GM23248 (cell line): ENCODE data around the gene YTHDF1. TPM values are rescaled to one million over a fixed set of nuclear protein-coding genes. Genes with fewer than 3 reads are reported as not detected.

Source experiments
- DNase-seq: peaks from one replicate; pipeline ENCODE4 v3.0.0-alpha.2; 2015
- H2AFZ ChIP-seq: fragments of 200-600 bp; sonication (generic); 2 replicates; pipeline ENCODE4 v1.6.1; 2016; ENCODE audit warnings: antibody characterized with exemption
- H3F3A ChIP-seq: fragments of 200-600 bp; sonication (generic); 2 replicates; pipeline ENCODE4 v1.6.1; 2016; ENCODE audit warnings: mild to moderate bottlenecking, antibody characterized with exemption, mixed run types; ENCODE audit not compliant: insufficient read depth
- H3K27ac ChIP-seq: fragments of 200-600 bp; sonication (generic); 2 replicates; pipeline ENCODE4 v1.5.1; 2016; ENCODE audit warnings: mild to moderate bottlenecking
- H3K27me3 ChIP-seq: fragments of 200-600 bp; sonication (generic); replicated peaks from 2 replicates; pipeline ENCODE4 v1.6.1; 2016; ENCODE audit warnings: mild to moderate bottlenecking; ENCODE audit not compliant: insufficient read depth
- H3K36me3 ChIP-seq: fragments of 200-600 bp; sonication (generic); 2 replicates; pipeline ENCODE4 v1.6.1; 2016; ENCODE audit warnings: low read depth, mild to moderate bottlenecking
- H3K4me1 ChIP-seq: fragments of 200-600 bp; sonication (generic); 2 replicates; pipeline ENCODE4 v1.6.1; 2016; ENCODE audit warnings: mild to moderate bottlenecking; ENCODE audit not compliant: insufficient read depth
- H3K4me2 ChIP-seq: fragments of 200-600 bp; sonication (generic); one replicate; pipeline ENCODE4 v1.6.1; 2016; ENCODE audit warnings: mild to moderate bottlenecking; ENCODE audit not compliant: unreplicated experiment
- H3K4me3 ChIP-seq: fragments of 200-600 bp; sonication (generic); 2 replicates; pipeline ENCODE4 v1.5.1; 2016; ENCODE audit warnings: mild to moderate bottlenecking
- H3K79me2 ChIP-seq: fragments of 200-600 bp; sonication (generic); 2 replicates; pipeline ENCODE4 v1.6.1; 2016; ENCODE audit warnings: mild to moderate bottlenecking; ENCODE audit not compliant: insufficient read depth
- H3K9ac ChIP-seq: fragments of 200-600 bp; sonication (generic); 2 replicates; pipeline ENCODE4 v1.6.1; 2016; ENCODE audit warnings: mild to moderate bottlenecking
- H3K9me2 ChIP-seq: fragments of 200-600 bp; sonication (generic); 2 replicates; pipeline ENCODE4 v1.6.1; 2016; ENCODE audit warnings: mixed run types, mild to moderate bottlenecking, moderate library complexity; ENCODE audit not compliant: insufficient read depth
- H3K9me3 ChIP-seq: fragments of 200-600 bp; sonication (generic); one replicate; pipeline ENCODE4 v1.6.1; 2017; ENCODE audit warnings: low read depth
- H4K20me1 ChIP-seq: fragments of 200-600 bp; sonication (generic); 2 replicates; pipeline ENCODE4 v1.6.0; 2016; ENCODE audit not compliant: insufficient read depth
- EZH2 ChIP-seq: fragments of 200-600 bp; sonication (generic); IDR thresholded peaks from 2 replicates; pipeline ENCODE4 v1.6.1; 2018; ENCODE audit warnings: antibody characterized with exemption, mild to moderate bottlenecking; ENCODE audit not compliant: insufficient read depth, poor library complexity, severe bottlenecking
- EZH2phosphoT487 ChIP-seq: fragments of 200-600 bp; sonication (generic); IDR thresholded peaks from 2 replicates; pipeline ENCODE4 v1.6.1; 2018; ENCODE audit warnings: antibody characterized with exemption, moderate library complexity, mild to moderate bottlenecking, low read depth; ENCODE audit not compliant: insufficient read depth
- WGBS, 2 experiments: methylation state at CpG; one replicate each; pipeline ENCODE4 v1.1.6; 2015 to 2017; ENCODE audit warnings: low lambda C conversion rate in 2 of 2, low coverage in 1 of 2; ENCODE audit errors: missing lambda C conversion rate in 2 of 2; 5-methylcytosine and 5-hydroxymethylcytosine counted together
- in situ Hi-C: fragments of 300-500 bp; cut with MboI; formaldehyde crosslinking; loops from 2 replicates; pipeline ENCODE4 v1.15.0; 2020
- polyA plus RNA-seq: library from polyadenylated mRNA; unstranded; fragments of >200 nt; fragmentation: Nextera tagmentation; extraction: Ambion mirVana; gene quantifications from 2 replicates; pipeline ENCODE4 v1.2.1, GENCODE V29; 2016
- total RNA-seq: library from RNA; depleted of rRNA; stranded (reverse); fragments of >200 nt; shearing (Covaris generic); gene quantifications from 2 replicates; pipeline ENCODE4 v1.2.3, GENCODE V29; 2014

YTHDF1 gene
- total and polyA plus RNA-seq, 2 experiments from 2014 or later, result 16.7 to 20.4 TPM

DNA sequence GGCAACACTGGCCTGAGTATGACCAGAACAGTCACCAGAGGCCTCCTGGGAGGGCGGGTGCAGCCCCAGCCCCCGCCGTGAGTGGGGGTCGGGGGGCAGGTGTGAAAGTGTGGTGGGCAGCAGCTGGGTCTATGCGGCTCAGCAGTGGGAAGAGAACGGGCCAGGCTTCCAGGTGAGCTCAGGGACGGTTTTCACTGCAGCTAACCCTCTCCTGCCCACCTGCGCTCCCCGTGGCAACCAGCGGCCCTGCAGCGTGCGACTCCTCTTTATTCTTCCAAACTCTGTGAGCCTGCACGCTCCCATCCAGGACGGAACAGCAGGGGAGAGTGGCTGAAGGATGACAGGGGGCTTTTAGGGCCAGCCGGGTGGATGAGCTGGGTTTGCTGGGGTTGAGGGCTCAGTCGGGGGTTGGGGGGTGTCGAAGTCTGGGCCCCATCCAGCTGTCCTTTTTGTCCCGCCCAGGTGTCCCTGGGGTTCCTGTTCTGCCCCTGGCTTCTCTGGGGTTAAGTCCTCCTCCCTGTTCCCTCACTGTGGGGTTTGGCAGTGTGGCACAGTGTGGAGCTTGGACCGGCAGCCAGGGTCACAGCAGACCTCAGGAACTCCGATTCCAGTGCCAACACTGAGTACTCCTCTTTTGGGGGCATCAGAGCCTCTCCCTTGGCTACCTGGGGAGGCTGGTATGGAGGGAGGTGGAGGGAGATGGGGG lies 18.9 kb upstream of the YTHDF1 start:
- H3K79me2 ChIP-seq, result no peaks in the 10 kb centered on the region
- H3K27me3 ChIP-seq, result no peaks in the 10 kb centered on the region
- H3K9me3 ChIP-seq, result no peaks in the 10 kb centered on the region
- H3K36me3 ChIP-seq, result no peaks in the 10 kb centered on the region
- DNase-seq, result peak; percentile 36
- no peaks in the 10 kb centered on the region for H4K20me1 ChIP-seq
- H3F3A ChIP-seq, result peaks cover 17% of the 10 kb centered on the region
- H3K4me1 ChIP-seq, result peaks cover 18% of the 10 kb centered on the region
- TF ChIP-seq EZH2phosphoT487 (no peak), EZH2 (no peak)
- H3K4me2 ChIP-seq, result no peak overlapping the region
- in situ Hi-C loops, result no loop called here
- H2AFZ ChIP-seq, result no peak overlapping the region
- H3K9ac ChIP-seq, result no peak overlapping the region
- 41 to 42% methylated on average over 18 to 20 of the region's 20 CpGs for WGBS, 2 experiments
- no peaks in the 10 kb centered on the region for H3K9me2 ChIP-seq
- no peak overlapping the region for H3K4me3 ChIP-seq
- no peak overlapping the region for H3K27ac ChIP-seq

DNA sequence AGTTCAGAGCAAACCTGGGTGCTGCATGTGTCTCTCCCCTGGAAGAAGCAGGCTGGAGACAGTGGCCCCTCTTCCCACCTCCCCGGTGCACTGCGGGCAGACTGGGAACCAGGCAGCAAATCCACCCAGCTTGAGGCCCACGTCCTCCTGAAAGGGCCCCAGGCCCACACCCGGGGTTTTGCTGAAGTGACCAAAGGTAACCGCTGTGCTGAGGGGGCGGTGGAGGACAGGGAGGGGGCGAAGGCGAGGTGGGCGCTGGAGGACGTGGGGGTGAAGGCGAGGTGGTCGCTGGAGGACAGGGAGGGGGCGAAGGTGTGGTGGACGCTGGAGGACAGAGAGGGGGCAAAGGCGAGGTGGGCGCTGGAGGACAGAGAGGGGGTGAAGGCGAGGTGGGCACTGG lies 18.0 kb upstream of the YTHDF1 start:
- peaks cover 17% of the 10 kb centered on the region for H3F3A ChIP-seq
- no peak overlapping the region for H3K27ac ChIP-seq
- no peaks in the 10 kb centered on the region for H3K9me3 ChIP-seq
- H3K9me2 ChIP-seq, result no peaks in the 10 kb centered on the region
- DNase-seq, result no peak
- no peaks in the 10 kb centered on the region for H4K20me1 ChIP-seq
- H3K79me2 ChIP-seq, result no peaks in the 10 kb centered on the region
- H3K27me3 ChIP-seq, result no peaks in the 10 kb centered on the region
- peaks cover 18% of the 10 kb centered on the region for H3K4me1 ChIP-seq
- no peaks in the 10 kb centered on the region for H3K36me3 ChIP-seq
- no peak overlapping the region for H2AFZ ChIP-seq
- no peak overlapping the region for H3K4me2 ChIP-seq
- WGBS, 2 experiments, result 88 to 98% methylated on average over 6 to 17 of the region's 17 CpGs
- TF ChIP-seq EZH2 (no peak), EZH2phosphoT487 (no peak)
- H3K9ac ChIP-seq, result no peak overlapping the region
- in situ Hi-C loops, result no loop called here
- no peak overlapping the region for H3K4me3 ChIP-seq

DNA sequence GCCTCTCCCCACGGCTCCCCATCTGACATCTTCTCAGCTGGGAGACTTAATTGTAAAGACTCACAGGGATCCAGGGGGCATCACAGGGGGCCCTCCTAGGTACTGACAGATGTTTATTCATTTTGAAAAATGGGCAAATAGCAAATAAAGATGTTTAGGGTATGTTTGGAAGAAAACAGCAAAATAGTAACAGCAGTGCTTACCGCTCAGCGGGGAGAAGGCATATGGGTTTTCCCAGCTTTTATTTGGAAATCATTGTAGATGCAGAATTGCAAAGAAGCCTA lies 17.1 kb upstream of the YTHDF1 start:
- peaks cover 18% of the 10 kb centered on the region for H3K4me1 ChIP-seq
- H4K20me1 ChIP-seq, result no peaks in the 10 kb centered on the region
- H3K27ac ChIP-seq, result peak overlapping the region; percentile 47; the same call in 1 of the 2 replicates
- no peaks in the 10 kb centered on the region for H3K27me3 ChIP-seq
- DNase-seq, result no peak
- no peaks in the 10 kb centered on the region for H3K9me2 ChIP-seq
- peaks cover 17% of the 10 kb centered on the region for H3F3A ChIP-seq
- no peaks in the 10 kb centered on the region for H3K36me3 ChIP-seq
- H3K9ac ChIP-seq, result peak overlapping the region; percentile 39
- no peaks in the 10 kb centered on the region for H3K9me3 ChIP-seq
- 77 to 86% methylated on average over 3 of the region's 3 CpGs for WGBS, 2 experiments
- in situ Hi-C loops, result no loop called here
- peak overlapping the region; percentile 33 for H3K4me2 ChIP-seq
- no peak overlapping the region for H3K4me3 ChIP-seq
- no peak overlapping the region for H2AFZ ChIP-seq
- H3K79me2 ChIP-seq, result no peaks in the 10 kb centered on the region
- TF ChIP-seq EZH2 (no peak), EZH2phosphoT487 (no peak)

DNA sequence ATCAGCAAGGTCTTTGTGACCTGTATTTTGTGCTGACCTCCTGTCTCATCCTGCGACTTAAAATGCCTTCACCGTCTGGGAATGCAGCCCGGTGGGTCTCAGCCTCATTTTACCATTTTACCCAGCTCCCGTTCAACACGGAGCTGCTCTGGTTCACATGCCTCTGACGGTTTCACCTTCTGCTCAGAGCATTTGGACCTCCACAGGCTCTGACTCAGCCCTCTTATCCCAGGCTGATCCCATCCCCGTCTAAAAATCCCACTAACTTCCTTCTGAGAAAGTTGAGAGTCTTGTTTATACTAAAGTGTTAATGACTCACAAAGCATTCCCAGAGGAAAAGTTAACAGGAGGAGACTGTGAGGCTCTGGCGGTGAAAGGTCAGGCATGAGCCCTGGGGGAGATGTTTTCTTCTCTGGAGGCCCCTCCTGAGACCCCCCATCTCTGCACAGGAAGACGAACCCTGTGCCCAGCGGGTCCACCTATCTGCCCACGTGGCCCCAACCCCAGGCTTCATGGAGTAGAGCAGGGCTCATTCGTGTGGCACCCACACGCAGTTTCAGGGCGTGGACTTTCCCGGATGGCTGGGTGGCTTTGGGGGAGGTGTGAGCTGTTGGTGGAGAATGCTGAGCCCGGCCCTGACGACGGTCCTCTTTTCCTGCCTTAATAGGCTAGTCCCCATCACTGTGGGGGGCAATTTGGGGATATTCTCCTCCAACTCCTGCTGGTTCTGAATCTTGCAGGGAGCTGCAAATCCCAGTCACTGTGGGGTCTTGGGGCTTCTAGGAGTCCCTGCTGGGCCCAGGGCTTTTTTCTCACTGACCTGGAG lies 16.5 kb upstream of the YTHDF1 start:
- Histone ChIP-seq H3K79me2 (no peaks in the 10 kb centered on the region), H3K9me2 (no peaks in the 10 kb centered on the region), H3K36me3 (no peaks in the 10 kb centered on the region), H3K27me3 (no peaks in the 10 kb centered on the region), H3K4me2 (peak overlapping the region; percentile 33), H3K4me1 (peaks cover 18% of the 10 kb centered on the region), H3K4me3 (no peak overlapping the region), H3F3A (peaks cover 17% of the 10 kb centered on the region), H4K20me1 (no peaks in the 10 kb centered on the region), H3K27ac (peak overlapping the region; percentile 47), H2AFZ (peak overlapping the region; percentile 41; the same call in 1 of the 2 replicates), H3K9ac (peak overlapping the region; percentile 39), H3K9me3 (no peaks in the 10 kb centered on the region)
- in situ Hi-C loops, result no loop called here
- TF ChIP-seq EZH2 (no peak), EZH2phosphoT487 (no peak)
- peak; percentile 86 for DNase-seq
- whole genome bisulfite sequencing, 2 experiments, result 42 to 44% methylated on average over 18 of the region's 18 CpGs
